Esophagus muscularis mucosa (tissue), 4 donors: ENCODE data around the gene RIPPLY1. TPM values are rescaled to one million over a fixed set of nuclear protein-coding genes. Genes with fewer than 3 reads are reported as not detected.

Experiments
- DNase-seq: peaks from one replicate; pipeline ENCODE4 v3.0.0-alpha.2; 2017; ENCODE audit errors: extremely low spot score
- H3K27ac ChIP-seq, 4 donors: fragments of 200-600 bp; sonication (generic); replicated peaks in 1 of 4; 1 replicate in 3 of 4; 2 replicates in 1 of 4; pipeline ENCODE4 v1.5.1; 2016 to 2019; ENCODE audit warnings: mild to moderate bottlenecking in 1 of 4
- H3K27me3 ChIP-seq, 4 donors: fragments of 200-600 bp; sonication (generic); one replicate each; pipeline versions ENCODE4 v1.5.1 to v1.6.0; 2016 to 2019
- H3K36me3 ChIP-seq, 4 donors: fragments of 200-600 bp; sonication (generic); one replicate each; pipeline ENCODE4 v1.5.1; 2016 to 2019
- H3K4me1 ChIP-seq, 4 donors: fragments of 200-600 bp; sonication (generic); one replicate each; pipeline ENCODE4 v1.5.1; 2016 to 2019
- H3K4me3 ChIP-seq, 4 donors: fragments of 200-600 bp; sonication (generic); 1 replicate in 2 of 4; 2 replicates in 2 of 4; pipeline ENCODE4 v1.5.1; 2016 to 2019; ENCODE audit warnings: mild to moderate bottlenecking in 4 of 4, moderate library complexity in 1 of 4
- H3K9me3 ChIP-seq, 4 donors: fragments of 200-600 bp; sonication (generic); 1 replicate in 3 of 4; 2 replicates in 1 of 4; pipeline ENCODE4 v1.5.1; 2016 to 2019
- EP300 ChIP-seq: sonication (generic); formaldehyde crosslinking; IDR thresholded peaks from one replicate; pipeline ENCODE4 v1.6.1; 2017; ENCODE audit warnings: antibody characterized with exemption
- POLR2A ChIP-seq: fragments of 450-650 bp; IDR thresholded peaks from one replicate; pipeline ENCODE4 v1.6.1; 2017; ENCODE audit warnings: antibody characterized with exemption, moderate library complexity, mild to moderate bottlenecking, low read depth
- POLR2AphosphoS5 ChIP-seq, 2 donors: sonication (generic); formaldehyde crosslinking; IDR thresholded peaks; one replicate each; pipeline ENCODE4 v1.6.1; 2017; ENCODE audit warnings: antibody characterized with exemption in 2 of 2
- WGBS: methylation state at CpG from one replicate; pipeline ENCODE4 v1.1.5; 2018; 5-methylcytosine and 5-hydroxymethylcytosine counted together
- intact Hi-C: fragments of 100-400 bp; cut with DNase I; formaldehyde crosslinking; loops from one replicate; pipeline ENCODE4 v1.15.1; 2023
- total RNA-seq, 4 donors: library from RNA; depleted of rRNA; stranded (reverse); fragments of >200 nt; gene quantifications; one replicate each; pipeline versions ENCODE4 v1.1.0 to v1.2.1, GENCODE V29; 2016
- TF ChIP-seq, protein P1 (sequence below), 3 experiments: fragments of 200-600 bp in 2 of 3; fragments of 450-650 bp in 1 of 3; sonication (generic) in 2 of 3; IDR thresholded peaks; one replicate each; pipeline ENCODE4 v1.5.1; 2017 to 2019; ENCODE audit warnings: antibody characterized with exemption in 3 of 3, mild to moderate bottlenecking in 2 of 3, moderate library complexity in 1 of 3

The RIPPLY1 gene
- total RNA-seq, 4 donors from 2014 or later: not detected

DNA sequence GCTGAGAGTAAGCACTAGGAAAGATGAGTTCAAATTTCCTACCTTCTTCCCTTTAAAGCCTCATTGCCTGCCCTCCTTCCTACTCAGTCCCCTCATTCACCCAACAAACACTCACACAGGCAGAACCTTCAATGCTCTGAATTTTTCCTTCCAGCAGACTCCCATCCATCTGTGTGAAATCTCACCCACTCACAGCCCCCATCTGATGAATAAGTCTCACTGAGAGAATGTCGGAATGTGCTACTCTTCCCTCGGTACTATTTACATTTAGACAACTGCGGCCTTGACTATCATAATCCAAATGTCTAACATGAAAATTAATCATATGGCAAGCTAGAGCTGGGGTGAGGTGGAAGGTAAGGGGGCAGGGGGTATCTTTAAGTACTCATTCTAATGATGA is 36.4 kb upstream of the RIPPLY1 start:
- peaks cover 0 to 26% (median 22%) of the 10 kb centered on the region in 4 donors for H3K36me3 ChIP-seq
- 65% methylated on average over 3 of the region's 3 CpGs for WGBS
- H3K27ac ChIP-seq: no peak overlapping the region
- TF ChIP-seq POLR2A (no peak), POLR2AphosphoS5 (IDR thresholded peaks at IDR 0.05) (no peak), EP300 (no peak)
- TF ChIP-seq, protein P1, sequence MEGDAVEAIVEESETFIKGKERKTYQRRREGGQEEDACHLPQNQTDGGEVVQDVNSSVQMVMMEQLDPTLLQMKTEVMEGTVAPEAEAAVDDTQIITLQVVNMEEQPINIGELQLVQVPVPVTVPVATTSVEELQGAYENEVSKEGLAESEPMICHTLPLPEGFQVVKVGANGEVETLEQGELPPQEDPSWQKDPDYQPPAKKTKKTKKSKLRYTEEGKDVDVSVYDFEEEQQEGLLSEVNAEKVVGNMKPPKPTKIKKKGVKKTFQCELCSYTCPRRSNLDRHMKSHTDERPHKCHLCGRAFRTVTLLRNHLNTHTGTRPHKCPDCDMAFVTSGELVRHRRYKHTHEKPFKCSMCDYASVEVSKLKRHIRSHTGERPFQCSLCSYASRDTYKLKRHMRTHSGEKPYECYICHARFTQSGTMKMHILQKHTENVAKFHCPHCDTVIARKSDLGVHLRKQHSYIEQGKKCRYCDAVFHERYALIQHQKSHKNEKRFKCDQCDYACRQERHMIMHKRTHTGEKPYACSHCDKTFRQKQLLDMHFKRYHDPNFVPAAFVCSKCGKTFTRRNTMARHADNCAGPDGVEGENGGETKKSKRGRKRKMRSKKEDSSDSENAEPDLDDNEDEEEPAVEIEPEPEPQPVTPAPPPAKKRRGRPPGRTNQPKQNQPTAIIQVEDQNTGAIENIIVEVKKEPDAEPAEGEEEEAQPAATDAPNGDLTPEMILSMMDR (IDR thresholded peaks at IDR 0.05): no peak
- H3K4me3 ChIP-seq: no peak overlapping the region
- DNase-seq: no peak
- H3K9me3 ChIP-seq: no peaks in the 10 kb centered on the region
- no peaks in the 10 kb centered on the region for H3K4me1 ChIP-seq
- H3K27me3 ChIP-seq: no peaks in the 10 kb centered on the region
- intact Hi-C loops: no loop called here

DNA sequence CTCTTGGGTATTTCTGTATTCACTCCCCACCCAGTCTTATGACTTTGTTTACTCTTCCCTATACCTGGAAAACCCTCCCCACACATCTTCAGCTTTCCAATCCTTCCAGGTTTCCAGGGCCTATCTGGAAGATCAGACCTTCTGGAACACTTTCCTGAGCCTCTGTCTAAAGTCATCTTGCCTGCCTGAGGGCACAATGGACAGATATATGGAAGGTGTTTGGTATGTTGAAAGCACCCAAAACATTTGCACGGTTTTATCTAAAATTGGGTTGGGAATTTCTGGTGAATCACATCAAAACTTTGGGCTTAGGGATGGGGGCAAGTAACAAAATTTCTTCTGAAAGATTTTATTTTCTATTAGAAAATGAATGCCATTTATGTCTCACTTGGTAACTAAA is 33.1 kb upstream of the RIPPLY1 start:
- Histone ChIP-seq H3K4me3 (no peak overlapping the region), H3K9me3 (no peaks in the 10 kb centered on the region), H3K36me3 (peaks cover 0 to 9% (median 5%) of the 10 kb centered on the region in 4 donors), H3K4me1 (no peaks in the 10 kb centered on the region), H3K27me3 (no peaks in the 10 kb centered on the region), H3K27ac (no peak overlapping the region)
- DNase-seq: no peak
- 25% methylated on average over 1 of the region's 1 CpG for WGBS
- intact Hi-C loops: no loop called here
- TF ChIP-seq POLR2AphosphoS5 (IDR thresholded peaks at IDR 0.05) (no peak), POLR2A (no peak), EP300 (no peak)
- TF ChIP-seq, protein P1 (IDR thresholded peaks at IDR 0.05): no peak

DNA sequence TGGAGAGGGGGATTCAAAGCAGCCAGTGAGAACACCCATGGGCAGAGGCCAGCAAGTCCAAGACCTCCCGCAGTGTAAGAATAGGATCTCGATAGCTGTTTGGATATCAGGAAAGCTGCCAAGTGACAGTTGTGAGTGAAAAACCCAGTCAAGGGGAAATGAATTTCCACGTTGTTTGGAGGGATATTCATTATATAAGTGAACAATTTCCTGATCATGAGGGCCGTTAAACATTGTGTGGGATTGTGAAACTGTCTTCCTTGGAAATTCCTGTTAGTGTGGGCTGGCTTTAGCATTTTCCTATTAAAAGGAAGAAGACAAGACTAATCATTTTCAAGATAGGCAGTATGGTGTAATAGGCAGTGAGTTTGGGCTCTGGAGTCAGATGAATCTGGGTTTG is 32.0 kb upstream of the RIPPLY1 start:
- Histone ChIP-seq H3K9me3 (no peaks in the 10 kb centered on the region), H3K4me1 (no peaks in the 10 kb centered on the region), H3K4me3 (no peak overlapping the region), H3K36me3 (peaks cover 0 to 9% (median 1%) of the 10 kb centered on the region in 4 donors), H3K27me3 (no peaks in the 10 kb centered on the region), H3K27ac (no peak overlapping the region)
- WGBS: 61% methylated on average over 4 of the region's 4 CpGs
- TF ChIP-seq POLR2A (no peak), POLR2AphosphoS5 (IDR thresholded peaks at IDR 0.05) (no peak), EP300 (no peak)
- TF ChIP-seq, protein P1 (IDR thresholded peaks at IDR 0.05): no peak
- DNase-seq: no peak
- intact Hi-C loops: no loop called here

DNA sequence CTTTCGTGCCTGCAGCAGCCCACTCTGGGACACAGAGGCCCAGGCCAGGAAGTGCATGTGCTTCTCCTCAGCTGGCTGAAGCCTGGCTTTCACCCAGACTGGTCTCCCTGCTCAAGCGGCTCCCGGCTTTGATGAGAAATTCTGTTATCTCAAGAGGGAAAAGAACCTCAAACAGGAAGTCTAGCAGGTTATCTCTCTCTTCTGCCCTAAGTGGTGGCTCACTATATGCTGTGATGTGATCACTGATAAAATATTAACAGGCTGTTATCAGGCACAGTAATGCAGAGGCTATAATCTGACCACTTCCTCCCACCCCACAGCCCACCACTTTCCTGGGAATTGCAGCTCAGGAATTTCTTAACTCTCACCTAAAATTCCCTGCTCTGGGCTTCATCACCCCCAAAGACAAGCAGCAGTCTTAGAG is 30.4 kb upstream of the RIPPLY1 start:
- TF ChIP-seq POLR2A (no peak), POLR2AphosphoS5 (IDR thresholded peaks at IDR 0.05) (no peak), EP300 (no peak)
- TF ChIP-seq, protein P1 (IDR thresholded peaks at IDR 0.05): no peak
- intact Hi-C loops: no loop called here
- Histone ChIP-seq H3K27ac (no peak overlapping the region), H3K4me1 (no peaks in the 10 kb centered on the region), H3K4me3 (no peak overlapping the region), H3K36me3 (peaks cover 0 to 3% (median 1%) of the 10 kb centered on the region in 4 donors), H3K9me3 (no peaks in the 10 kb centered on the region), H3K27me3 (no peaks in the 10 kb centered on the region)
- WGBS: 63% methylated on average over 3 of the region's 3 CpGs
- no peak for DNase-seq

DNA sequence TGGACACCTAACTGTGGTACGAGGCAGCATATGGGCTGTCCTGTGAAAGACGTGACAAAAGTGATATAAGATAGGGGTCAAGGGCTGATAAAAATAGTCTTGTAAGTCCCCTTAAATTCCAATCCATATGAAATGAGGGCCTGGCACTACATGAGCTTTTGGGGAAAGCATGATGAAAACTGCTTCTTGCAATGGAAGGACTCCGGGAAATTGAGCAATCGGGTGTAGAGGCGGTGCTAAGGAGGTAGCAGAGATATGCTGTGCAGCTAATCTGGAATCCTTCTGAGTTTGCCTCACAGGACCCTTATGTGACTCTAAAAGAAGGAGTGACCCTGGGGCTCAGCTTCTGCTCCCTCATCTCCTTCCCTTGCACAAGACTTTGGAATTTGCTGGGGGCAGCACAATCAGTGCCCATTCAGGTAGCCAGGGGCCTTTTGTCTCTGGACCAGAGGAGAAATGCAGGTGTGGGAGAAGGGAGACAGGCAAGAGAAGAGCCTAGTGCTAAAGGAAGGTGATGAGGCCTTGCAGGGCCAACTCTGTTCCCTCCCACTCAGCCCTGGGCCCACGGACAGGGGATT is 29.9 kb upstream of the RIPPLY1 start:
- Histone ChIP-seq H3K4me3 (no peak overlapping the region), H3K4me1 (no peaks in the 10 kb centered on the region), H3K27ac (no peak overlapping the region), H3K9me3 (no peaks in the 10 kb centered on the region), H3K36me3 (peaks cover 0 to 3% (median under 1%) of the 10 kb centered on the region in 4 donors), H3K27me3 (no peaks in the 10 kb centered on the region)
- WGBS: 86% methylated on average over 6 of the region's 6 CpGs
- intact Hi-C loops: no loop called here
- TF ChIP-seq, protein P1 (IDR thresholded peaks at IDR 0.05): no peak
- TF ChIP-seq POLR2A: no peak
- TF ChIP-seq POLR2AphosphoS5 (IDR thresholded peaks at IDR 0.05): no peak
- no peak for TF ChIP-seq EP300
- no peak for DNase-seq
